T-helper 2 cell treated with Interferon-gamma antibody and Interleukin-4, amounts not matched to agents 5 μg/mL and 100 μg/mL, for 36 hours (primary cell): ENCODE data around the gene HMCES.
"Not testable (repeated sequence)": the region's sequence is repeated elsewhere in the genome, so short reads cannot be mapped to it uniquely, and the experiment has no call there.

Source experiments
- DNase-seq: peaks from one replicate; pipeline ENCODE4 v3.0.0; 2021; ENCODE audit warnings: low spot score
- H3K27ac Mint-ChIP-seq: one replicate; pipeline ENCODE4 v1.8.0; 2021; ENCODE audit warnings: mild to moderate bottlenecking, mixed read lengths
- H3K27me3 Mint-ChIP-seq: one replicate; pipeline ENCODE4 v1.8.0; 2021; ENCODE audit warnings: low read depth, mixed read lengths
- H3K36me3 Mint-ChIP-seq: one replicate; pipeline ENCODE4 v1.8.0; 2021; ENCODE audit warnings: low read depth, mixed read lengths
- H3K4me1 Mint-ChIP-seq: one replicate; pipeline ENCODE4 v1.8.0; 2021; ENCODE audit warnings: low read depth, mixed read lengths
- H3K4me3 Mint-ChIP-seq: one replicate; pipeline ENCODE4 v1.8.0; 2022; ENCODE audit warnings: mild to moderate bottlenecking, moderate library complexity, mixed read lengths
- H3K9me3 Mint-ChIP-seq: one replicate; pipeline ENCODE4 v1.8.0; 2021; ENCODE audit warnings: mixed read lengths

Gene HMCES

DNA sequence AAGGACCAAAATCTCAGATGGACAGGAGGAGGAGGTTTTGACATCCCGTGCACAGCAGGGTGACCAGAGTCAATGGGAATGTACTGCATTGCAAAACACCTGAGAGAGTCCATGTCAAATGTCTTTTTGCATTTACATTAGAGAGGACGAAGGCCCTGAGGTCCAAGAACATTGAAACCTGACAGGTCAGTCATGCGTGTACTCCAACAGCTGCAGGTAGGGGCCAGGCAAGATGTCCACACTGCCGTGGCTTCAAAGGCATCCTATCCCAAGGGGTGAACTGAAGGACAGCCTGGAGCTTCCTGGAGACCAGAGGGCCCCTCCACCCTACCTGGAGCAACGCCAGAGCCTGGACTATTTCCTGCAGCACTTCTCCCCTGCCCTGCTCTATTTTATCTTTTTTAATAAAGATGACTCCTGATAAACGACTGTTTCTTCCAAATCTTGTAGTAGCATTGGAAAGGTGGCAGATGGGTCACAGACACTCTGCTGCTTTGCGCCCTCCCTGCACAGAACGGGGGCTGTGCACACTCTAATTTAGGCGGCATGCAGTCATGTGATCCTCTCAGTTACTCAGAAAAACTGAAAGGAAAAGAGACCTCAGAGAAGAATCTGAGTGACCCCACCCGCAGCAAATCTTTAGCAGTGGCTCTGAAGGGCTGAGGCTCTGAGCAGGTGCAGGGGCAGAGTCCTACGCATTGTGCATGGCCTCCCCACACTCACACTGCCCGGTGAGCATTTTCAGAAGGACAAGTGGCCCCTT lies 68.2 kb downstream of the HMCES start:
- Mint-ChIP-seq H3K4me1 (peaks cover 3% of the 10 kb centered on the region), H3K4me3 (no peak overlapping the region), H3K36me3 (no peaks in the 10 kb centered on the region), H3K27ac (no peak overlapping the region), H3K9me3 (no peaks in the 10 kb centered on the region), H3K27me3 (peaks cover 28% of the 10 kb centered on the region)
- DNase-seq: no peak

GRCh38 chr3:129347458-129347845 lies 68.8 kb downstream of the HMCES start:
- no peak for DNase-seq
- Mint-ChIP-seq H3K4me3 (no peak overlapping the region), H3K4me1 (peaks cover 3% of the 10 kb centered on the region), H3K9me3 (no peaks in the 10 kb centered on the region), H3K36me3 (no peaks in the 10 kb centered on the region), H3K27me3 (peaks cover 24% of the 10 kb centered on the region), H3K27ac (no peak overlapping the region)

DNA sequence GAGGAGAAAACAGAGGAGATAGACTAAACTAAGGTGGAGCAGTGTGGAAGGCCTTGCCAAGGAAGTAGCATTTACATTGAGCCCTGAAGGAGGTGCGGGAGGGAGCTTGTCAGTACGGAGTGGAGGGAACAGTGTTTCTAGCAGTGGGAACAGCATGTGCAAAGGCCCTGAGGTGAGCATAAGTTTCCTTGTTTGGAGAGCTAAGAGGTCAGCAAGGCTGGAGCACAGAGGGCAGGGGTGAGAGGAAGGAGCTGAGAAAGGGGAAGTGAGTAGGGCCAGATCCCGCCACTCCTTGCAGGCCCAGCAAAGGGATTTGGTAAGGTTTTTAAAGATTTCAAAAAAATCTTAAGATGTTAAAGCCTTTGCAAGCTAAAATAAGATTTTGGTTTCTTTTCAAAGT lies 70.1 kb downstream of the HMCES start:
- Mint-ChIP-seq H3K9me3 (no peaks in the 10 kb centered on the region), H3K27me3 (peaks cover 16% of the 10 kb centered on the region)

GRCh38 chr3:129349169-129349568 lies 70.5 kb downstream of the HMCES start:
- not testable (repeated sequence) for H3K4me1 Mint-ChIP-seq, DNase-seq, H3K9me3 Mint-ChIP-seq, H3K36me3 Mint-ChIP-seq, H3K4me3 Mint-ChIP-seq, H3K27ac Mint-ChIP-seq
- H3K27me3 Mint-ChIP-seq: peaks cover 16% of the 10 kb centered on the region

More for the DNA sequence above, 70.1 kb downstream of the HMCES start:
- Mint-ChIP-seq H3K36me3 (no peaks in the 10 kb centered on the region), H3K4me1 (peaks cover 3% of the 10 kb centered on the region), H3K4me3 (no peak overlapping the region), H3K27ac (no peak overlapping the region)
- no peak for DNase-seq

GRCh38 chr3:129349791-129350190 lies 71.1 kb downstream of the HMCES start:
- H3K4me3 Mint-ChIP-seq: no peak overlapping the region
- no peaks in the 10 kb centered on the region for H3K36me3 Mint-ChIP-seq
- H3K27ac Mint-ChIP-seq: no peak overlapping the region
- DNase-seq: no peak
- peaks cover 15% of the 10 kb centered on the region for H3K27me3 Mint-ChIP-seq
- peaks cover 3% of the 10 kb centered on the region for H3K4me1 Mint-ChIP-seq
- H3K9me3 Mint-ChIP-seq: no peaks in the 10 kb centered on the region

DNA sequence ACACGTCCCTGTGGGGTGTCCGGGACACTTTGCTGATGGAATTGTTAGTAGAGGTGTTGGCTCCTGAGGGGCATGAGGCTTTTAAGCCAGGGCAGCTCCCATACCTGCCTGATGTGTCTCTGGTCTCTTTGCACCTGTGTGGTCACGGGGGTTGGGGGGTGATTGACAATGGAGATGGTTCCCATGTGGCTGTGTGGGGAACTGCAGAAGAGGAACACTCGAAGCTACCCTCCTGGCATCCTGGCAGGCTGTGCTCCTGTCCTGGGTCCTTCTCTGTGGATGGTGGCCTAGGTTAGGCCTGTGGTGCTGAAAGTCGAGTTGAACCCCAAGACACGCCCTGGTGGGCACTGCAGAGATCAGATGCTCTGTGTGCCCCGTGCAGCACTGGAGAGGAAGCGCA lies 73.4 kb downstream of the HMCES start:
- Mint-ChIP-seq H3K9me3 (no peaks in the 10 kb centered on the region), H3K27me3 (peaks cover under 1% of the 10 kb centered on the region), H3K27ac (no peak overlapping the region), H3K4me3 (no peak overlapping the region), H3K4me1 (peaks cover under 1% of the 10 kb centered on the region), H3K36me3 (no peaks in the 10 kb centered on the region)
- DNase-seq: no peak

DNA sequence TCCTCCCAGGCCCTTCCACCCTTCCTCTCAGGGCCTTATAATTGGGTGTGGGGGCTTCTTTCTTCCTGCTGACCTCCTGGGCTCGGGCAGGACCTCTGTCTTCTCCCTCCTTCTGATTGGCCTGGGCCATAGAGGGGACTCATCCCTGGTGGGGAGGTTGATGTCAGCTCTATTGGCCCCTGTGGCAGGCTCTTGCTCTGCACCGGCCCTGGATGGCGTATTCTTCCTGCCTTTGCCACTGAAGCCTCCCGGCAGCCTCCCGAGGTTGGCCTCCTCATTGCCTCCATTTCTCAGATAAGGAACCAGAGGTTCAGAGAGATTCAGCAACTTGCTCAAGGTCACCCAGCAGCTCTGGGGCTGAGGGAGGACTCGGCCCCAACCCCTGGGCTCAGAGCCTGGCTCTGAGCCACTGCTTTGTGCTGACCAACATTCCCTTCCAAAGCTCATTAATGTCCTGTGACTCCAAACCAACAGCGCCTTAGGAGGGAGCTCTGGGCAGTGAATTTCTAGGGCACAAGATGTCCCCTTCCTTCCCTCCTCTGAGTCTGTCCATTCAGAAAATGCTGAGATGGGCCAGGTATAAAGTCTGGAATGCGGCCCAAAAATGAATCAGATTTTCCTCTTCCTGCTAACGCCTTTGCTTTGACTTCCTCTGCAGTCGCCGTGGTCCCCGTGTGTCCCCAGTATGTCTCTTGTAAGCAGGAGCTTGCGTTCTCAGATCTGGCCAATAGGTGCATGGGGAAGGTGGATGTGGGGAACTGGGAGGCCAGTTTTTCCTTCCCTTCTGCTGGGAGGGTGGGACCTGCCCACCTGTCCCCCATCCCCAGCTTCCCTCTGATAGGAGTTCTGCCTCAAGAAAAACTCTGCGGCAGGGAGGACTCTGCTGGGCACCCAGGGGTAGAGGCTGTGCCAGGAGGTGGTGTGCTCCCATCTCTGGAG lies 74.2 kb downstream of the HMCES start:
- H3K4me1 Mint-ChIP-seq: no peaks in the 10 kb centered on the region
- no peaks in the 10 kb centered on the region for H3K36me3 Mint-ChIP-seq
- no peak overlapping the region for H3K27ac Mint-ChIP-seq
- H3K9me3 Mint-ChIP-seq: no peaks in the 10 kb centered on the region
- no peak for DNase-seq
- no peaks in the 10 kb centered on the region for H3K27me3 Mint-ChIP-seq
- H3K4me3 Mint-ChIP-seq: no peak overlapping the region

DNA sequence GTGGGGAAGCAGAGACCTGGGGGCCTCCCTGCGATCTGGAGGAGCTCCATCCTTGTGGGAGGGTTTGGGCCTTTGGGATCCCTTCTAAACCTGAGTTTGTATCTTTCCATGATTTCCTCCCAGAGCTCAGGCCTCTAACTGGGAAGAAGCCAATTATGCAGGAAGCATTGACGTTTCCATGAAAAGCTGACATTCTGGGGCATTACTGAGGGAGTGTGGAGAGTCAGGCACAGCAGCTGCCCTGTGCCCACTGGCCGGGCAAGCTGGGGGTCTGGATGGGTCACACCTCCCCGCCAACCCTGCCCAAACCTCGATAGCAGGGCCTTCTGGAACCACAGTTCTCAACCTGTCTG lies 74.9 kb downstream of the HMCES start:
- Mint-ChIP-seq H3K36me3 (no peaks in the 10 kb centered on the region), H3K4me1 (no peaks in the 10 kb centered on the region), H3K4me3 (no peak overlapping the region), H3K27me3 (no peaks in the 10 kb centered on the region), H3K27ac (no peak overlapping the region), H3K9me3 (no peaks in the 10 kb centered on the region)
- no peak for DNase-seq
